GM23248 (cell line): Measurements from ENCODE around the gene ARSG.

ENCODE experiments used
- EZH2 ChIP-seq: fragments of 200-600 bp; sonication (generic); IDR thresholded peaks from 2 replicates; pipeline ENCODE4 v1.6.1; 2018; ENCODE audit warnings: antibody characterized with exemption, mild to moderate bottlenecking; ENCODE audit not compliant: insufficient read depth, poor library complexity, severe bottlenecking
- EZH2phosphoT487 ChIP-seq: fragments of 200-600 bp; sonication (generic); IDR thresholded peaks from 2 replicates; pipeline ENCODE4 v1.6.1; 2018; ENCODE audit warnings: antibody characterized with exemption, moderate library complexity, mild to moderate bottlenecking, low read depth; ENCODE audit not compliant: insufficient read depth

- TF ChIP-seq EZH2phosphoT487 = no peak
- no peak for TF ChIP-seq EZH2
These were observed 60.1 kb downstream of the ARSG start for GRCh38 chr17:68351395-68351794.
